HEK293 (cell line): Measurements from ENCODE around the gene EVI5L.

Experiments used
- HOXC10 ChIP-seq: sonication (generic); formaldehyde crosslinking; IDR thresholded peaks from 2 replicates; pipeline ENCODE4 v1.8.1; 2023; ENCODE audit warnings: mild to moderate bottlenecking, missing genetic modification reagents
- YY1 ChIP-seq: fragments of 450-650 bp; formaldehyde crosslinking; IDR thresholded peaks from 2 replicates; pipeline ENCODE4 v1.5.1; 2018; ENCODE audit warnings: missing biosample characterization, missing genetic modification characterization
- YY2 ChIP-seq: fragments of 450-650 bp; formaldehyde crosslinking; IDR thresholded peaks from 2 replicates; pipeline ENCODE4 v1.5.1; 2016; ENCODE audit warnings: missing biosample characterization, missing genetic modification characterization
- ZFHX2 ChIP-seq: fragments of 450-650 bp; formaldehyde crosslinking; conservative IDR thresholded peaks from 2 replicates; pipeline ENCODE4 v1.5.1; 2016; ENCODE audit warnings: missing biosample characterization, missing genetic modification characterization
- ZFP37 ChIP-seq: fragments of 450-650 bp; formaldehyde crosslinking; IDR thresholded peaks from 2 replicates; pipeline ENCODE4 v1.5.1; 2016; ENCODE audit warnings: missing biosample characterization, missing genetic modification characterization
- ZNF184 ChIP-seq: fragments of 450-650 bp; IDR thresholded peaks from 2 replicates; pipeline ENCODE4 v1.5.1; 2018; ENCODE audit warnings: missing biosample characterization, mild to moderate bottlenecking, missing genetic modification characterization
- ZNF248 ChIP-seq: fragments of 450-650 bp; formaldehyde crosslinking; IDR thresholded peaks from 2 replicates; pipeline ENCODE4 v1.5.1; 2017; ENCODE audit warnings: missing biosample characterization, missing genetic modification characterization
- ZNF48 ChIP-seq: fragments of 450-650 bp; formaldehyde crosslinking; IDR thresholded peaks from 2 replicates; pipeline ENCODE4 v1.5.1; 2016; ENCODE audit warnings: missing biosample characterization, missing genetic modification characterization
- ZNF629 ChIP-seq: fragments of 450-650 bp; formaldehyde crosslinking; IDR thresholded peaks from 2 replicates; pipeline ENCODE4 v1.5.1; 2017; ENCODE audit warnings: missing biosample characterization, missing genetic modification characterization
- TF ChIP-seq, protein P1 (sequence below): fragments of 450-650 bp; formaldehyde crosslinking; IDR thresholded peaks from 2 replicates; pipeline ENCODE4 v1.5.1; 2016; ENCODE audit warnings: missing biosample characterization, missing genetic modification characterization
- TF ChIP-seq, protein P2 (sequence below): fragments of 450-650 bp; formaldehyde crosslinking; IDR thresholded peaks from 2 replicates; pipeline ENCODE4 v1.5.1; 2016; ENCODE audit warnings: missing biosample characterization, missing genetic modification characterization
- TF ChIP-seq, protein P3 (sequence below): fragments of 450-650 bp; formaldehyde crosslinking; IDR thresholded peaks from 2 replicates; pipeline ENCODE4 v1.5.1; 2016; ENCODE audit warnings: missing biosample characterization, missing genetic modification characterization

DNA sequence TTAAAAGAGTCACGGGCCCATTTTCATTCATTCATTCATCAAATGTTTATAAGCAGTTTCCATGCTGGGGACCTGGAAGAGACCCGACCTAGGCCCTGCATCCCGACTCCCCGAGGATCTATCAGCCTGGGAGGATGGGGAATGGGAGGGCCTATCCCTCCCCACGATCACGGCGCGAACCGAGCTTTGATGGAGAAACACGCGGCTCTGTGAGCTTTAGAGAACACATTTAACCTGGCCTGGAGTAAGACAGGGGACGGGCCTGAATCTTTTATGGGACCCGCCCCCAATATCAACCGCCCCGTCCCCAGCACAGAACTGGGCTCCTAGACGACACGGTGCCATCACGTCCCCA, 875 bp upstream of the EVI5L start:
- TF ChIP-seq, protein P1, sequence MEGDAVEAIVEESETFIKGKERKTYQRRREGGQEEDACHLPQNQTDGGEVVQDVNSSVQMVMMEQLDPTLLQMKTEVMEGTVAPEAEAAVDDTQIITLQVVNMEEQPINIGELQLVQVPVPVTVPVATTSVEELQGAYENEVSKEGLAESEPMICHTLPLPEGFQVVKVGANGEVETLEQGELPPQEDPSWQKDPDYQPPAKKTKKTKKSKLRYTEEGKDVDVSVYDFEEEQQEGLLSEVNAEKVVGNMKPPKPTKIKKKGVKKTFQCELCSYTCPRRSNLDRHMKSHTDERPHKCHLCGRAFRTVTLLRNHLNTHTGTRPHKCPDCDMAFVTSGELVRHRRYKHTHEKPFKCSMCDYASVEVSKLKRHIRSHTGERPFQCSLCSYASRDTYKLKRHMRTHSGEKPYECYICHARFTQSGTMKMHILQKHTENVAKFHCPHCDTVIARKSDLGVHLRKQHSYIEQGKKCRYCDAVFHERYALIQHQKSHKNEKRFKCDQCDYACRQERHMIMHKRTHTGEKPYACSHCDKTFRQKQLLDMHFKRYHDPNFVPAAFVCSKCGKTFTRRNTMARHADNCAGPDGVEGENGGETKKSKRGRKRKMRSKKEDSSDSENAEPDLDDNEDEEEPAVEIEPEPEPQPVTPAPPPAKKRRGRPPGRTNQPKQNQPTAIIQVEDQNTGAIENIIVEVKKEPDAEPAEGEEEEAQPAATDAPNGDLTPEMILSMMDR (tag by site-specific recombination), result no peak
- TF ChIP-seq HOXC10 (CRISPR knock-in tag) (no peak), ZNF48 (tag by site-specific recombination) (no peak), YY1 (no peak), ZNF184 (tag by site-specific recombination) (no peak), ZNF629 (tag by site-specific recombination) (no peak), ZFP37 (tag by site-specific recombination) (no peak), ZNF248 (tag by site-specific recombination) (no peak), YY2 (tag by site-specific recombination) (no peak), ZFHX2 (tag by site-specific recombination) (no peak)
- TF ChIP-seq, protein P2, sequence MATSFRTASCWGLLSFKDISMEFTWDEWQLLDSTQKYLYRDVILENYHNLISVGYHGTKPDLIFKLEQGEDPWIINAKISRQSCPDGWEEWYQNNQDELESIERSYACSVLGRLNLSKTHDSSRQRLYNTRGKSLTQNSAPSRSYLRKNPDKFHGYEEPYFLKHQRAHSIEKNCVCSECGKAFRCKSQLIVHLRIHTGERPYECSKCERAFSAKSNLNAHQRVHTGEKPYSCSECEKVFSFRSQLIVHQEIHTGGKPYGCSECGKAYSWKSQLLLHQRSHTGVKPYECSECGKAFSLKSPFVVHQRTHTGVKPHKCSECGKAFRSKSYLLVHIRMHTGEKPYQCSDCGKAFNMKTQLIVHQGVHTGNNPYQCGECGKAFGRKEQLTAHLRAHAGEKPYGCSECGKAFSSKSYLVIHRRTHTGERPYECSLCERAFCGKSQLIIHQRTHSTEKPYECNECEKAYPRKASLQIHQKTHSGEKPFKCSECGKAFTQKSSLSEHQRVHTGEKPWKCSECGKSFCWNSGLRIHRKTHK (tag by site-specific recombination), result no peak
- TF ChIP-seq, protein P3, sequence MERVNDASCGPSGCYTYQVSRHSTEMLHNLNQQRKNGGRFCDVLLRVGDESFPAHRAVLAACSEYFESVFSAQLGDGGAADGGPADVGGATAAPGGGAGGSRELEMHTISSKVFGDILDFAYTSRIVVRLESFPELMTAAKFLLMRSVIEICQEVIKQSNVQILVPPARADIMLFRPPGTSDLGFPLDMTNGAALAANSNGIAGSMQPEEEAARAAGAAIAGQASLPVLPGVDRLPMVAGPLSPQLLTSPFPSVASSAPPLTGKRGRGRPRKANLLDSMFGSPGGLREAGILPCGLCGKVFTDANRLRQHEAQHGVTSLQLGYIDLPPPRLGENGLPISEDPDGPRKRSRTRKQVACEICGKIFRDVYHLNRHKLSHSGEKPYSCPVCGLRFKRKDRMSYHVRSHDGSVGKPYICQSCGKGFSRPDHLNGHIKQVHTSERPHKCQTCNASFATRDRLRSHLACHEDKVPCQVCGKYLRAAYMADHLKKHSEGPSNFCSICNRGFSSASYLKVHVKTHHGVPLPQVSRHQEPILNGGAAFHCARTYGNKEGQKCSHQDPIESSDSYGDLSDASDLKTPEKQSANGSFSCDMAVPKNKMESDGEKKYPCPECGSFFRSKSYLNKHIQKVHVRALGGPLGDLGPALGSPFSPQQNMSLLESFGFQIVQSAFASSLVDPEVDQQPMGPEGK (tag by site-specific recombination), result no peak
